Raji (cell line): ENCODE results near the gene CD48.
A peak's percentile ranks its signal among the peaks of the same experiment; 100 is the strongest.

Experiments
- POLR2A ChIP-seq: IDR thresholded peaks from 2 replicates; pipeline ENCODE4 v1.6.1; 2011; ENCODE audit warnings: low read depth, low read length, control low read depth; ENCODE audit not compliant: insufficient read depth

CD48 gene

GRCh38 chr1:160724465-160725242 lies 13.0 kb upstream of the CD48 start:
- no peak for TF ChIP-seq POLR2A

DNA sequence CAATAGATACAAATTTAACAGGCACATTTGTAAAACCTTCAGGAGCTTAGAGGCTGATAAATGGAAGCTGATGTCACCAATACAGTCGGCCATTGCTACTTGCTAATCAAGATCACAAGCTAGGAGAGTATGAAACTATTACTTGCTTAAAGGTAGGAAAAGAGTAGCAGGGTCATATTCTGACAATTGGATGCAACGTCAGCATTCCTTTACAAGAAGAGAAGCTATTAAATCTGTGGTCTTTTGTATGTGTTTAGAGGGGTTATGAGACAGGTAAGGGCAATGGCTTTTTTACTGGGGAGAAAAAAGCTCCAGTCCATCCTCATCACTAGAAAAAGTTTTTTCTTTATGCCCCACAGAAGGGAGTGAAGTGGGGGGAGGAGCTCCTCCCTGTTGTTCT lies 11.7 kb upstream of the CD48 start:
- no peak for TF ChIP-seq POLR2A

DNA sequence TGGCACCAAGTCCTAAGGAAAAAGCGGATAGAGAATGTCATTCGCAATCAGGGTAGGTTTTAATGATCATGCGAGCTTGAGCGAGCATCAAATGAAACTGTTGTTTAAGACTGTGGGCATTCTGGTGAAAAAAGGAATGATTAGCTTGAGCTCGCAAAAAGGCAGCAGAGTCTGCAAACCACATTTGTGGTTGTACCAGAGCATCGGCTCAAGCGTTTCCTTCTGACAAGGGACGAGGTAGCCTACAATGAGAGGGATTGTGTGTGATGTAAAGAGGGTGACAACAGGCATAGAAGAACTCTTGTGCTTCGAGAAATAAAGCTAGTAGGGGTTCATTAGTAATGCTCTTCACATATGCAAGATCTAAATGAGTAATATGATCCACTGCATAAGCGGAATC lies 11.1 kb upstream of the CD48 start:
- TF ChIP-seq POLR2A: no peak

- TF ChIP-seq POLR2A: no peak
Observed at GRCh38 chr1:160721473-160721872, 9.9 kb upstream of the CD48 start.

DNA sequence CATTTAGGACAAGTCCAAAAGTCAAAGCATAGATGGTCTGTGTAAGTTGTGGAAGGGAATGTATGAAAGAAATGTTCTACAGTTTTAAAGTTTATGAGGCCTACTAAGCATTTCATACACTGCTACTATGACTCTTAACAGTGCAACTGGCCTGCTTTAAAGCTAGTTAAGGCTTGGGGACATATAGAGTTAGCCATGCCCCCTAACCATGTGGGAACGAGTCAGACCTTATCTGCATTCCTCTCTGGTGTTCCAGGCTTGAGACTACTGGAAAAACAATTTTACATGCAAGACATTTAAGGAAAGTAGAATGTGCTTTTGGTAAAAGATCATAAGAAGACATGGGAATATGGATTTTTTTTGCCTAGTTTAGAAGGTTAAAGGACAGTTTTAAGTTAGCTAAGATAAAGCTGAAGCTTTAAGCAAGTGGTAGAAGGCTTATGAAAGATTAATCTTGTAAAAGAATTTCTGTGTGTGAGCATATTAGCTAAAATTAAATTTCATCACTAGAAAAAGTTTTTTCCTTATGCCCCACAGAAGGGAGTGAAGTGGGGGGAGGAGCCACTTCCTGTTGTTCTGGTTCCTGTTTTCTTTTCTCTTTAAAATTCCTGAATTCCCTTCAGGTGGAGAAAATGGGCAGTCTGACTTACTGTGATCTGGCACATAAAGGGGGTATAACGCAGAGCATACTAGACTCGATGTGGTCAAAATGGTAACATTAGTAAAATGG lies 8.9 kb upstream of the CD48 start:
- TF ChIP-seq POLR2A: no peak

DNA sequence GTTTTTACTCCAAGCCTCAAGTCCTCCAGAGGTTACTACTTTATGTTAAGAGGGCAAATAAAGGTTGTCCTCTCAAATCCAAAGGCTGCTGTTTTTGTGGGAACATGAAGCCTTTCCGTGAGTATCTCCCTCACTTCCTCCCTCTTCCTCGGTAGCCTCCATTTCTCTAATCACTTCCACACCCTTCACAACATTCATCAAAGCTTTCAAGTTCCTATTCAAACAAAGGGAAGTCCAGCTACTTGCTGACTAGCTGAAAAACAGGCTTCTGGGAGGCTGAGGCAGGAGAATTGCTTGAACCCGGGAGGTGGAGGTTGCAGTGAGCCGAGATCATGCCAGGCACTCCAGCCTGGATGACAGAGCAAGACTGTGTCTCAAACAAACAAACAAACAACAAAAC lies 6.6 kb upstream of the CD48 start:
- TF ChIP-seq POLR2A: no peak

GRCh38 chr1:160717306-160717705 lies 5.7 kb upstream of the CD48 start:
- no peak for TF ChIP-seq POLR2A

- TF ChIP-seq POLR2A: no peak
Observed at GRCh38 chr1:160716013-160716412, 4.4 kb upstream of the CD48 start.

DNA sequence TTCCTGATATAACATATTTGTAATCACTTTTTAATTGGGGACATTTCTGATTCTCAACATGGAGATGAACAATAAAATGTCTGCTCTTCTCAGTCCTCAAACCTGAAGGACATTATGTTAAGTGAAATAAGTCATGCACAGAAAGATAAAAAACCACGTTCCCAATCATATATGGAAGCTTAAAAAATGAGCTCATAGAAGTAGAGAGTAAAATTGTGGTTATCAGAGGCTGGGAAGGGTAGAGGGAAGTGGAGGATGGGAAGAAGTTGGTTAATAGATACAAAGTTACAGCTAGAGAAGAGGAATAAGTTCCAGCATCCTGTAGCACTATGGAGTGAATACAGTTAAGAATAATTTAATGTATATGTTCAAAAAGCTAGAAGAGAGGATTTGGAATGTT lies 1.5 kb upstream of the CD48 start:
- no peak for TF ChIP-seq POLR2A

- TF ChIP-seq POLR2A: peak; percentile 45
Observed at GRCh38 chr1:160712525-160713080, 981 bp upstream of the CD48 start.

- TF ChIP-seq POLR2A: no peak
Observed at GRCh38 chr1:160711276-160711601, 383 bp downstream of the CD48 start.

- no peak for TF ChIP-seq POLR2A
Observed at GRCh38 chr1:160710517-160711252, 937 bp downstream of the CD48 start.

DNA sequence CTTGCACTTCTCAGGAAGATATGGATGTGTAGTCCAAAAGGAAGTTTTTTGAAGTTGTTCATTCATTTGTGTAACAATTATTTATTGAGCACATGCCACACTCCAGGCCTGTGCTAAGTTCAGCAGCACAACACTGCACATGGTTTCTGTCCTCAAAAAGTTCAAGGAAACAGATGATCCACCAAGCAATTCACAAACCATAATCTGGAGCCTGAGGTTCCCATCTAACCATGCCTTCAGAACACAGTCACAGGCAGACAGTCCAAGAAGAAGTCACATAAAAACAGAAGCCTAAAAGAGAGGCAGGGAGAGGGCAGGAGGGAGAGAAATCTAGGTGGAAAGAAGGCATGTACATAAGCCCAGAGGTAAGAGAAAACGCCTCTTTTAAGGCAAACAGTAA lies 1.9 kb downstream of the CD48 start:
- no peak for TF ChIP-seq POLR2A

- TF ChIP-seq POLR2A: peak; percentile 83
Observed at GRCh38 chr1:160708801-160709200, 2.8 kb downstream of the CD48 start.

- no peak for TF ChIP-seq POLR2A
Observed at GRCh38 chr1:160708118-160708517, 3.5 kb downstream of the CD48 start.
